Neural crest cell (in vitro differentiated cells): ENCODE measurements around the gene ASIC3. TPM values are rescaled to one million over a fixed set of nuclear protein-coding genes. Genes with fewer than 3 reads are reported as not detected.

Experiments used
- DNase-seq: peaks from one replicate; pipeline ENCODE4 v3.0.0; 2021; ENCODE audit warnings: low read depth, mixed read lengths, low spot score
- H3K27ac Mint-ChIP-seq: one replicate; pipeline ENCODE4 v1.8.0; 2021; ENCODE audit warnings: mild to moderate bottlenecking, mixed read lengths; ENCODE audit not compliant: unreplicated experiment
- H3K27me3 Mint-ChIP-seq: 2 replicates; pipeline ENCODE4 v1.8.0; 2021; ENCODE audit warnings: low read depth, mild to moderate bottlenecking, mixed read lengths
- H3K36me3 Mint-ChIP-seq: 2 replicates; pipeline ENCODE4 v1.8.0; 2021; ENCODE audit warnings: low read depth, mild to moderate bottlenecking, mixed read lengths
- H3K4me1 Mint-ChIP-seq: 2 replicates; pipeline ENCODE4 v1.8.0; 2021; ENCODE audit warnings: mixed read lengths
- H3K4me3 Mint-ChIP-seq: one replicate; pipeline ENCODE4 v1.8.0; 2021; ENCODE audit warnings: mild to moderate bottlenecking, mixed read lengths
- H3K9me3 Mint-ChIP-seq: 2 replicates; pipeline ENCODE4 v1.8.0; 2021; ENCODE audit warnings: mixed read lengths
- total RNA-seq: library from RNA; stranded (reverse); gene quantifications from 2 replicates; pipeline ENCODE4 v1.2.1, GENCODE V29; 2021
- TF ChIP-seq, protein P1 (sequence below): fragments of 200-600 bp; sonication (generic); conservative IDR thresholded peaks from 2 replicates; pipeline ENCODE4 v1.5.0; 2021; ENCODE audit warnings: antibody characterized with exemption, mild to moderate bottlenecking

Gene ASIC3
- total RNA-seq, 1 donor from 2014 or later: 6.0 TPM

DNA sequence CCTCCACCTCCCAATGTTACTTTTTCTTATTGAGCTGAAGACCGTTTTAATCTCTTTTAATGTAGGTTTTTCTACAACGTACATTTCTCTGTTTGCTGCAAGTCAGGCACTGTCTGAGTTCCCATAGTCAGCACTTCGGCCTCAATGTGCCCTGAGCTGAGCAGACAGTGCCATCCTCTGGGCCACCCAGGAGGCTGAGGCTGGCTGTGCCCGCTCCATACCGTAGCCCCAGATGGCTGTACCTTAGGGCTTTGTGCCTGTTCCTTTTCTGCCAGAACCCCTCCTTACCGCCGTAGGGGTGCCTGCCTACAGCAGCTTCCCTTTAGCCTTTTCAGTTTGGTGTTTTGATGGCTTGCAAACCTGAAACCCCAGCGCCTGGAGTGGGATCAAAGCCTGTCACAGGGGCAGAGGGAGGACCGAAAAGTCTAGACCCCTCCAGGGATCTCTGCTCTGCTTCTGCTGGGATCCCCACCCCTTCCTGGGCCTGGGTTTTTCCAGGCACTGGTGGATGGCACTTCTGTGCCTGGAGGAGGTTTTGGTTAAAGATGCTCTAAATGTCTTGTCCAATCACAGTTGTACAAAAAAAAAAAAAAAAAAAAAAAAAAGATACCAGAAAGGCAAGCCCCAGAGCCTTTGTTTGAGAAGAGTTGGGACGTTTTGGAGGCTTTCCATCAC lies 46.9 kb downstream of the ASIC3 start:
- TF ChIP-seq, protein P1, sequence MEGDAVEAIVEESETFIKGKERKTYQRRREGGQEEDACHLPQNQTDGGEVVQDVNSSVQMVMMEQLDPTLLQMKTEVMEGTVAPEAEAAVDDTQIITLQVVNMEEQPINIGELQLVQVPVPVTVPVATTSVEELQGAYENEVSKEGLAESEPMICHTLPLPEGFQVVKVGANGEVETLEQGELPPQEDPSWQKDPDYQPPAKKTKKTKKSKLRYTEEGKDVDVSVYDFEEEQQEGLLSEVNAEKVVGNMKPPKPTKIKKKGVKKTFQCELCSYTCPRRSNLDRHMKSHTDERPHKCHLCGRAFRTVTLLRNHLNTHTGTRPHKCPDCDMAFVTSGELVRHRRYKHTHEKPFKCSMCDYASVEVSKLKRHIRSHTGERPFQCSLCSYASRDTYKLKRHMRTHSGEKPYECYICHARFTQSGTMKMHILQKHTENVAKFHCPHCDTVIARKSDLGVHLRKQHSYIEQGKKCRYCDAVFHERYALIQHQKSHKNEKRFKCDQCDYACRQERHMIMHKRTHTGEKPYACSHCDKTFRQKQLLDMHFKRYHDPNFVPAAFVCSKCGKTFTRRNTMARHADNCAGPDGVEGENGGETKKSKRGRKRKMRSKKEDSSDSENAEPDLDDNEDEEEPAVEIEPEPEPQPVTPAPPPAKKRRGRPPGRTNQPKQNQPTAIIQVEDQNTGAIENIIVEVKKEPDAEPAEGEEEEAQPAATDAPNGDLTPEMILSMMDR: no peak
- Mint-ChIP-seq H3K4me3 (peak overlapping the region; percentile 56), H3K27me3 (no peaks in the 10 kb centered on the region), H3K27ac (peak overlapping the region; percentile 67), H3K4me1 (peaks cover 18% of the 10 kb centered on the region), H3K9me3 (no peaks in the 10 kb centered on the region), H3K36me3 (no peaks in the 10 kb centered on the region)
- DNase-seq: no peak

- Mint-ChIP-seq H3K9me3 (no peaks in the 10 kb centered on the region), H3K36me3 (no peaks in the 10 kb centered on the region), H3K4me1 (peaks cover 18% of the 10 kb centered on the region), H3K27me3 (no peaks in the 10 kb centered on the region), H3K27ac (peak overlapping the region; percentile 50), H3K4me3 (no peak overlapping the region)
- TF ChIP-seq, protein P1: no peak
- DNase-seq: no peak
Measured at GRCh38 chr7:151095828-151096475, 47.6 kb downstream of the ASIC3 start.

- Mint-ChIP-seq H3K27me3 (no peaks in the 10 kb centered on the region), H3K4me3 (no peak overlapping the region), H3K4me1 (peaks cover 20% of the 10 kb centered on the region), H3K27ac (peak overlapping the region; percentile 43), H3K9me3 (no peaks in the 10 kb centered on the region), H3K36me3 (no peaks in the 10 kb centered on the region)
- DNase-seq: no peak
- TF ChIP-seq, protein P1: no peak
Measured at GRCh38 chr7:151099486-151100211, 51.3 kb downstream of the ASIC3 start.

GRCh38 chr7:151100921-151101320 lies 52.6 kb downstream of the ASIC3 start:
- no peaks in the 10 kb centered on the region for H3K27me3 Mint-ChIP-seq
- peaks cover 18% of the 10 kb centered on the region for H3K4me1 Mint-ChIP-seq
- TF ChIP-seq, protein P1: no peak
- H3K9me3 Mint-ChIP-seq: no peaks in the 10 kb centered on the region
- no peaks in the 10 kb centered on the region for H3K36me3 Mint-ChIP-seq
- H3K27ac Mint-ChIP-seq: no peak overlapping the region
- H3K4me3 Mint-ChIP-seq: no peak overlapping the region
- no peak for DNase-seq

DNA sequence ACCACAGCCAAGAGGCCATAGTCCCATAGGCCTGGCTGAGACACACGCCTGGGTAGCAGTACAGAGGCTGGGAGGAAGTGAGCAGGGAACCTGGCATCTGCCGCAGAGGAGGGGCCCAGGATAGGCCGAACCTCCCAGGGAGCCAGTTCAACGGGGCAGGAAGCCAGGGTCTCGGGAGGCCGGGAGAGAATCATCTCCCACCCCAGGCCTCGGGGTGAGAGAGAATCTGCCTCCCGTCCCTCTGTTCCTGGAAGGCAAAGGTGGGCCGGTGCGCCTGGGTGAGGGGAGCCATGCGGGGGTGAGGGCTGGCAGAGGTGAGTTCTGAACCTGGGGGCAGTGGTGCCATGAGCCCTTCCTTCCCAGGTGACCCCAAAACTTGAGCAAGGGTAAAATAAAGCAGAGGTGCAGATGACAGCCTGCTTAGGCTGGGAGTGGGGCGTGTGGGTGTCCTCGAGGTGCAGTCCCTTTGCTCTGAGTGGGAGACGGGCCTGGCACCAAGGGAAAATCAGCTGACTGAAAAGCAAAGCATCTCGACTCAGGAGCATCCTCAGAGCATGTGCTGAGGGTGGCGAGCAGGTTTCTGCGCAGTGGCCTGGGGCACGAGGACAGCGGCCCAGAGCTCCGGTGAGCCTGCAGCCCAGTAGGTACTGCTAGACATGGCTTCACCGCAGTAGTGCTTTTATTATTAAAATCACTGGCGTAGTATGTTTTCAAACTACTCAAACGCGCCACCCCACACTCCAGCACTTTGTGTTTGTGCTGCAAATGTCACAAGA lies 53.5 kb downstream of the ASIC3 start:
- H3K9me3 Mint-ChIP-seq: no peaks in the 10 kb centered on the region
- H3K36me3 Mint-ChIP-seq: no peaks in the 10 kb centered on the region
- peaks cover 16% of the 10 kb centered on the region for H3K4me1 Mint-ChIP-seq
- TF ChIP-seq, protein P1: no peak
- no peak for DNase-seq
- H3K4me3 Mint-ChIP-seq: no peak overlapping the region
- H3K27me3 Mint-ChIP-seq: no peaks in the 10 kb centered on the region
- H3K27ac Mint-ChIP-seq: no peak overlapping the region
